DMS 273 (cell line): Measurements from ENCODE around the gene TNP1.
A peak's percentile ranks its signal among the peaks of the same experiment; 100 is the strongest.

Source experiments
- DNase-seq: peaks from one replicate; lab custom pipeline; 2025; ENCODE audit not compliant: unreplicated experiment; lab: John Stamatoyannopoulos, UW

TNP1 gene

GRCh38 chr2:216845426-216845825, 14.4 kb downstream of the TNP1 start:
- no peak for DNase-seq

GRCh38 chr2:216842636-216843035, 17.2 kb downstream of the TNP1 start:
- peak; percentile 88 for DNase-seq

GRCh38 chr2:216839688-216840087, 20.2 kb downstream of the TNP1 start:
- DNase-seq = peak; percentile 84

GRCh38 chr2:216838151-216838550, 21.7 kb downstream of the TNP1 start:
- DNase-seq = no peak

GRCh38 chr2:216837740-216838139, 22.1 kb downstream of the TNP1 start:
- no peak for DNase-seq

- DNase-seq = no peak
These were observed 26.8 kb downstream of the TNP1 start for GRCh38 chr2:216833061-216833460.

- peak; percentile 60 for DNase-seq
These were observed 29.5 kb downstream of the TNP1 start for GRCh38 chr2:216830346-216830745.

GRCh38 chr2:216829533-216829932, 30.3 kb downstream of the TNP1 start:
- DNase-seq = peak; percentile 87

GRCh38 chr2:216827073-216827720, 32.7 kb downstream of the TNP1 start:
- peak; percentile 64 for DNase-seq

- DNase-seq = no peak
These were observed 37.4 kb downstream of the TNP1 start for GRCh38 chr2:216822470-216822869.

GRCh38 chr2:216820709-216821108, 39.2 kb downstream of the TNP1 start:
- DNase-seq = no peak

- DNase-seq = no peak
These were observed 40.1 kb downstream of the TNP1 start for GRCh38 chr2:216819766-216820165.

- DNase-seq = no peak
These were observed 40.8 kb downstream of the TNP1 start for GRCh38 chr2:216819055-216819454.

- no peak for DNase-seq
These were observed 49.3 kb downstream of the TNP1 start for GRCh38 chr2:216810399-216811160.
